Measurements from ENCODE around the gene NCOA1.
"Not testable (repeated sequence)": the region's sequence is repeated elsewhere in the genome, so short reads cannot be mapped to it uniquely, and the experiment has no call there.

NCOA1 gene

GRCh38 chr2:24566209-24566608 lies 75.2 kb downstream of the NCOA1 start:
- Histone ChIP-seq H3K27me3 (ENCODE audit: control insufficient read depth in 5 of 5, insufficient read depth in 4 of 5, low read length in 5 of 5) (no peaks in the 10 kb centered on the region), H3K4me1 (ENCODE audit: control insufficient read depth in 5 of 5, insufficient read depth in 5 of 5, low read length in 5 of 5) (peaks cover 0 to 12% (median 9%) of the 10 kb centered on the region in 5 donors), H3K9me3 (ENCODE audit: control insufficient read depth in 5 of 5, low read length in 5 of 5) (peaks cover 0 to 7% (median 4%) of the 10 kb centered on the region in 5 donors), H3K27ac (ENCODE audit: low read depth, low read length) (no peak overlapping the region), H3K4me3 (ENCODE audit: low read depth in 1 of 5, low read length in 5 of 5) (no peak overlapping the region), H3K36me3 (ENCODE audit: control insufficient read depth in 5 of 5, insufficient read depth in 5 of 5, low read length in 5 of 5) (peaks cover 0 to 16% (median 12%) of the 10 kb centered on the region in 5 donors), H3K9ac (ENCODE audit: low read length in 5 of 5) (no peak overlapping the region)

- Histone ChIP-seq H3K36me3 (ENCODE audit: control insufficient read depth in 5 of 5, insufficient read depth in 5 of 5, low read length in 5 of 5) (peaks cover 0 to 16% (median 12%) of the 10 kb centered on the region in 5 donors), H3K9me3 (ENCODE audit: control insufficient read depth in 5 of 5, low read length in 5 of 5) (peaks cover 0 to 7% (median 4%) of the 10 kb centered on the region in 5 donors), H3K4me3 (ENCODE audit: low read depth in 1 of 5, low read length in 5 of 5) (no peak overlapping the region), H3K4me1 (ENCODE audit: control insufficient read depth in 5 of 5, insufficient read depth in 5 of 5, low read length in 5 of 5) (peaks cover 0 to 12% (median 9%) of the 10 kb centered on the region in 5 donors), H3K27ac (ENCODE audit: low read depth, low read length) (no peak overlapping the region), H3K9ac (ENCODE audit: low read length in 5 of 5) (no peak overlapping the region), H3K27me3 (ENCODE audit: control insufficient read depth in 5 of 5, insufficient read depth in 4 of 5, low read length in 5 of 5) (no peaks in the 10 kb centered on the region)
Observed at GRCh38 chr2:24566630-24567029, 75.6 kb downstream of the NCOA1 start.

GRCh38 chr2:24568551-24568950 lies 77.5 kb downstream of the NCOA1 start:
- Histone ChIP-seq H3K9me3 (ENCODE audit: control insufficient read depth in 5 of 5, low read length in 5 of 5) (peaks cover 0 to 7% (median 4%) of the 10 kb centered on the region in 5 donors), H3K27me3 (ENCODE audit: control insufficient read depth in 5 of 5, insufficient read depth in 4 of 5, low read length in 5 of 5) (no peaks in the 10 kb centered on the region), H3K36me3 (ENCODE audit: control insufficient read depth in 5 of 5, insufficient read depth in 5 of 5, low read length in 5 of 5) (peaks cover 0 to 16% (median 12%) of the 10 kb centered on the region in 5 donors), H3K9ac (ENCODE audit: low read length in 5 of 5) (no peak overlapping the region), H3K27ac (ENCODE audit: low read depth, low read length) (no peak overlapping the region), H3K4me3 (ENCODE audit: low read depth in 1 of 5, low read length in 5 of 5) (no peak overlapping the region), H3K4me1 (ENCODE audit: control insufficient read depth in 5 of 5, insufficient read depth in 5 of 5, low read length in 5 of 5) (peaks cover 0 to 12% (median 9%) of the 10 kb centered on the region in 5 donors)

GRCh38 chr2:24569565-24569964 lies 78.5 kb downstream of the NCOA1 start:
- not testable (repeated sequence) for H3K9me3 ChIP-seq (ENCODE audit: control insufficient read depth in 5 of 5, low read length in 5 of 5); H3K27ac ChIP-seq (ENCODE audit: low read depth, low read length); H3K4me3 ChIP-seq (ENCODE audit: low read depth in 1 of 5, low read length in 5 of 5); H3K27me3 ChIP-seq (ENCODE audit: control insufficient read depth in 5 of 5, insufficient read depth in 4 of 5, low read length in 5 of 5); H3K9ac ChIP-seq (ENCODE audit: low read length in 5 of 5)
- Histone ChIP-seq H3K36me3 (ENCODE audit: control insufficient read depth in 5 of 5, insufficient read depth in 5 of 5, low read length in 5 of 5) (peaks cover 0 to 16% (median 12%) of the 10 kb centered on the region in 5 donors), H3K4me1 (ENCODE audit: control insufficient read depth in 5 of 5, insufficient read depth in 5 of 5, low read length in 5 of 5) (peaks cover 0 to 12% (median 9%) of the 10 kb centered on the region in 5 donors)

- no peak overlapping the region for H3K9ac ChIP-seq (ENCODE audit: low read length in 5 of 5)
- H3K27ac ChIP-seq (ENCODE audit: low read depth, low read length), result no peak overlapping the region
- H3K27me3 ChIP-seq (ENCODE audit: control insufficient read depth in 5 of 5, insufficient read depth in 4 of 5, low read length in 5 of 5), result no peaks in the 10 kb centered on the region
- peaks cover 0 to 7% (median 4%) of the 10 kb centered on the region in 5 donors for H3K9me3 ChIP-seq (ENCODE audit: control insufficient read depth in 5 of 5, low read length in 5 of 5)
- H3K36me3 ChIP-seq (ENCODE audit: control insufficient read depth in 5 of 5, insufficient read depth in 5 of 5, low read length in 5 of 5), result peaks cover 0 to 16% (median 12%) of the 10 kb centered on the region in 5 donors
- H3K4me1 ChIP-seq (ENCODE audit: control insufficient read depth in 5 of 5, insufficient read depth in 5 of 5, low read length in 5 of 5), result peaks cover 0 to 12% (median 9%) of the 10 kb centered on the region in 5 donors
- no peak overlapping the region for H3K4me3 ChIP-seq (ENCODE audit: low read depth in 1 of 5, low read length in 5 of 5)
Observed at GRCh38 chr2:24570225-24570624, 79.2 kb downstream of the NCOA1 start.

GRCh38 chr2:24571828-24572442 lies 80.9 kb downstream of the NCOA1 start:
- no peak overlapping the region for H3K4me3 ChIP-seq (ENCODE audit: low read depth in 1 of 5, low read length in 5 of 5)
- no peaks in the 10 kb centered on the region for H3K27me3 ChIP-seq (ENCODE audit: control insufficient read depth in 5 of 5, insufficient read depth in 4 of 5, low read length in 5 of 5)
- H3K4me1 ChIP-seq (ENCODE audit: control insufficient read depth in 5 of 5, insufficient read depth in 5 of 5, low read length in 5 of 5), result peaks cover 0 to 10% (median 5%) of the 10 kb centered on the region in 5 donors
- H3K9ac ChIP-seq (ENCODE audit: low read length in 5 of 5), result no peak overlapping the region
- peaks cover 0 to under 1% (median 0%) of the 10 kb centered on the region in 5 donors for H3K36me3 ChIP-seq (ENCODE audit: control insufficient read depth in 5 of 5, insufficient read depth in 5 of 5, low read length in 5 of 5)
- H3K9me3 ChIP-seq (ENCODE audit: control insufficient read depth in 5 of 5, low read length in 5 of 5), result no peaks in the 10 kb centered on the region
- H3K27ac ChIP-seq (ENCODE audit: low read depth, low read length), result no peak overlapping the region

- H3K4me1 ChIP-seq (ENCODE audit: control insufficient read depth in 5 of 5, insufficient read depth in 5 of 5, low read length in 5 of 5), result no peaks in the 10 kb centered on the region
- H3K9ac ChIP-seq (ENCODE audit: low read length in 5 of 5), result no peak overlapping the region
- H3K4me3 ChIP-seq (ENCODE audit: low read depth in 1 of 5, low read length in 5 of 5), result no peak overlapping the region
- no peaks in the 10 kb centered on the region for H3K9me3 ChIP-seq (ENCODE audit: control insufficient read depth in 5 of 5, low read length in 5 of 5)
- no peak overlapping the region for H3K27ac ChIP-seq (ENCODE audit: low read depth, low read length)
- no peaks in the 10 kb centered on the region for H3K27me3 ChIP-seq (ENCODE audit: control insufficient read depth in 5 of 5, insufficient read depth in 4 of 5, low read length in 5 of 5)
- H3K36me3 ChIP-seq (ENCODE audit: control insufficient read depth in 5 of 5, insufficient read depth in 5 of 5, low read length in 5 of 5), result no peaks in the 10 kb centered on the region
Observed at GRCh38 chr2:24576146-24576545, 85.1 kb downstream of the NCOA1 start.

GRCh38 chr2:24576617-24577016 lies 85.6 kb downstream of the NCOA1 start:
- no peaks in the 10 kb centered on the region for H3K9me3 ChIP-seq (ENCODE audit: control insufficient read depth in 5 of 5, low read length in 5 of 5)
- H3K9ac ChIP-seq (ENCODE audit: low read length in 5 of 5), result no peak overlapping the region
- no peak overlapping the region for H3K4me3 ChIP-seq (ENCODE audit: low read depth in 1 of 5, low read length in 5 of 5)
- no peaks in the 10 kb centered on the region for H3K36me3 ChIP-seq (ENCODE audit: control insufficient read depth in 5 of 5, insufficient read depth in 5 of 5, low read length in 5 of 5)
- H3K27ac ChIP-seq (ENCODE audit: low read depth, low read length), result no peak overlapping the region
- H3K27me3 ChIP-seq (ENCODE audit: control insufficient read depth in 5 of 5, insufficient read depth in 4 of 5, low read length in 5 of 5), result no peaks in the 10 kb centered on the region
- no peaks in the 10 kb centered on the region for H3K4me1 ChIP-seq (ENCODE audit: control insufficient read depth in 5 of 5, insufficient read depth in 5 of 5, low read length in 5 of 5)

- no peaks in the 10 kb centered on the region for H3K9me3 ChIP-seq (ENCODE audit: control insufficient read depth in 5 of 5, low read length in 5 of 5)
- no peak overlapping the region for H3K9ac ChIP-seq (ENCODE audit: low read length in 5 of 5)
- H3K4me1 ChIP-seq (ENCODE audit: control insufficient read depth in 5 of 5, insufficient read depth in 5 of 5, low read length in 5 of 5), result no peaks in the 10 kb centered on the region
- no peak overlapping the region for H3K4me3 ChIP-seq (ENCODE audit: low read depth in 1 of 5, low read length in 5 of 5)
- peaks cover 0 to under 1% (median 0%) of the 10 kb centered on the region in 5 donors for H3K36me3 ChIP-seq (ENCODE audit: control insufficient read depth in 5 of 5, insufficient read depth in 5 of 5, low read length in 5 of 5)
- no peak overlapping the region for H3K27ac ChIP-seq (ENCODE audit: low read depth, low read length)
- no peaks in the 10 kb centered on the region for H3K27me3 ChIP-seq (ENCODE audit: control insufficient read depth in 5 of 5, insufficient read depth in 4 of 5, low read length in 5 of 5)
Observed at GRCh38 chr2:24577481-24577880, 86.4 kb downstream of the NCOA1 start.

- Histone ChIP-seq H3K4me1 (ENCODE audit: control insufficient read depth in 5 of 5, insufficient read depth in 5 of 5, low read length in 5 of 5) (no peaks in the 10 kb centered on the region), H3K27me3 (ENCODE audit: control insufficient read depth in 5 of 5, insufficient read depth in 4 of 5, low read length in 5 of 5) (no peaks in the 10 kb centered on the region), H3K27ac (ENCODE audit: low read depth, low read length) (no peak overlapping the region), H3K9ac (ENCODE audit: low read length in 5 of 5) (no peak overlapping the region), H3K36me3 (ENCODE audit: control insufficient read depth in 5 of 5, insufficient read depth in 5 of 5, low read length in 5 of 5) (peaks cover 0 to 6% (median 0%) of the 10 kb centered on the region in 5 donors), H3K9me3 (ENCODE audit: control insufficient read depth in 5 of 5, low read length in 5 of 5) (no peaks in the 10 kb centered on the region), H3K4me3 (ENCODE audit: low read depth in 1 of 5, low read length in 5 of 5) (no peak overlapping the region)
Observed at GRCh38 chr2:24579053-24579803, 88.2 kb downstream of the NCOA1 start.
